MCF 10A (cell line): ENCODE results near the gene DRC1. TPM values are rescaled to one million over a fixed set of nuclear protein-coding genes. Genes with fewer than 3 reads are reported as not detected.

Experiments used
- BruUV-seq: library from RNA; stranded (reverse); fragments of 400-500 nt; replicated peaks from 2 replicates; lab custom pipeline; 2021; lab: Mats Ljungman, UMichigan
- CTCF ChIA-PET: fragments of 300-600 bp; sonication (Branson Sonifier 250); formaldehyde crosslinking; extraction: SDS; loops from one replicate; lab custom pipeline; 2021; ENCODE audit warnings: antibody characterized with exemption, inconsistent platforms; lab: Yijun Ruan, JAX
- POLR2A ChIA-PET: fragments of 300-600, 350-650 bp; sonication (Branson Sonifier 250); formaldehyde crosslinking; extraction: SDS; loops from one replicate; lab custom pipeline; 2020; ENCODE audit warnings: antibody characterized with exemption, inconsistent platforms; lab: Yijun Ruan, JAX
- DNase-seq: peaks from one replicate; pipeline ENCODE4 v3.0.0-alpha.2; 2018; ENCODE audit not compliant: unreplicated experiment
- H3K27ac Mint-ChIP-seq: one replicate; pipeline ENCODE4 v1.8.0; 2022; ENCODE audit warnings: mild to moderate bottlenecking, low read depth, mixed read lengths; ENCODE audit not compliant: unreplicated experiment
- H3K27me3 Mint-ChIP-seq: one replicate; pipeline ENCODE4 v1.8.0; 2022; ENCODE audit warnings: mixed read lengths; ENCODE audit not compliant: insufficient read depth, unreplicated experiment
- H3K36me3 Mint-ChIP-seq: one replicate; pipeline ENCODE4 v1.8.0; 2022; ENCODE audit warnings: mild to moderate bottlenecking, moderate library complexity, mixed read lengths; ENCODE audit not compliant: insufficient read depth, unreplicated experiment
- H3K4me1 Mint-ChIP-seq: one replicate; pipeline ENCODE4 v1.8.0; 2022; ENCODE audit warnings: mixed read lengths; ENCODE audit not compliant: insufficient read depth, unreplicated experiment
- H3K4me3 Mint-ChIP-seq: one replicate; pipeline ENCODE4 v1.8.0; 2022; ENCODE audit warnings: mild to moderate bottlenecking, moderate library complexity, mixed read lengths; ENCODE audit not compliant: unreplicated experiment
- H3K9me3 Mint-ChIP-seq: one replicate; pipeline ENCODE4 v1.8.0; 2022; ENCODE audit warnings: mixed read lengths; ENCODE audit not compliant: unreplicated experiment
- intact Hi-C: fragments of 100-400 bp; cut with micrococcal nuclease; formaldehyde crosslinking; loops from 2 replicates; pipeline ENCODE4 v1.14.1; 2022
- total RNA-seq: library from RNA; stranded (reverse); gene quantifications from 2 replicates; pipeline ENCODE4 v1.2.3, GENCODE V29; 2022
- TF ChIP-seq, protein P1 (sequence below): fragments of 200-600 bp; IDR thresholded peaks from one replicate; pipeline ENCODE4 v1.8.0; 2022; ENCODE audit warnings: antibody characterized with exemption, mild to moderate bottlenecking; ENCODE audit not compliant: unreplicated experiment

DRC1 gene
- total RNA-seq, 1 experiment from 2014 or later = not detected

GRCh38 chr2:26376799-26377198 lies 24.9 kb upstream of the DRC1 start:
- Mint-ChIP-seq H3K9me3 (no peaks in the 10 kb centered on the region), H3K4me1 (no peaks in the 10 kb centered on the region), H3K27ac (no peak overlapping the region), H3K36me3 (peaks cover 69% of the 10 kb centered on the region), H3K27me3 (no peaks in the 10 kb centered on the region), H3K4me3 (no peak overlapping the region)
- ChIA-PET POLR2A (interaction anchor here (1.0 kb wide), 1 partner anchor 31 kb away, joined by 3 read pairs; the partner anchor contains the start of genes ADGRF3 and SELENOI), CTCF (interaction anchor here (0.7 kb wide), 1 partner anchor 31 kb away, joined by 4 read pairs; no protein-coding TSS in a partner anchor)
- TF ChIP-seq, protein P1, sequence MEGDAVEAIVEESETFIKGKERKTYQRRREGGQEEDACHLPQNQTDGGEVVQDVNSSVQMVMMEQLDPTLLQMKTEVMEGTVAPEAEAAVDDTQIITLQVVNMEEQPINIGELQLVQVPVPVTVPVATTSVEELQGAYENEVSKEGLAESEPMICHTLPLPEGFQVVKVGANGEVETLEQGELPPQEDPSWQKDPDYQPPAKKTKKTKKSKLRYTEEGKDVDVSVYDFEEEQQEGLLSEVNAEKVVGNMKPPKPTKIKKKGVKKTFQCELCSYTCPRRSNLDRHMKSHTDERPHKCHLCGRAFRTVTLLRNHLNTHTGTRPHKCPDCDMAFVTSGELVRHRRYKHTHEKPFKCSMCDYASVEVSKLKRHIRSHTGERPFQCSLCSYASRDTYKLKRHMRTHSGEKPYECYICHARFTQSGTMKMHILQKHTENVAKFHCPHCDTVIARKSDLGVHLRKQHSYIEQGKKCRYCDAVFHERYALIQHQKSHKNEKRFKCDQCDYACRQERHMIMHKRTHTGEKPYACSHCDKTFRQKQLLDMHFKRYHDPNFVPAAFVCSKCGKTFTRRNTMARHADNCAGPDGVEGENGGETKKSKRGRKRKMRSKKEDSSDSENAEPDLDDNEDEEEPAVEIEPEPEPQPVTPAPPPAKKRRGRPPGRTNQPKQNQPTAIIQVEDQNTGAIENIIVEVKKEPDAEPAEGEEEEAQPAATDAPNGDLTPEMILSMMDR = no peak
- BruUV-seq = no TSS peak
- intact Hi-C loops = no loop called here
- DNase-seq = no peak

DNA sequence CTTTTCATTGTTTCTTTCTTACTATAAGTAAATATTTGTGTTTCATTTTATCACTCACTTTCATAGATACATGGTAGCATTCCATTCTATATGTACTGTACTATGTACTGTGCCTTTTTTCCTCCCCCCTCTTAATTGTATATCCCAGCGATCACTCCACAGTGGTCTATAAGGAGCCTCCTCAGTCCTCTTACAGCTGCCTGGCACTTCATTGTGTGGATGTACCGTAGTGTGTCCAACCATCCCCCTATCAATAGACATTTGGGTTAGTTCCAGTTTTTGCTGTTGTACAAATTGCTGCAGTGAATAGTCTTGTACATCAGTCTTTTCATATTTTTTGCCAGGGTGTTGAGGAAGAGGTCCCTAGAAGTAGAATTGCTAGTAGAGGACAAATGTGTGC lies 21.4 kb upstream of the DRC1 start:
- no TSS peak for BruUV-seq

GRCh38 chr2:26382564-26382963 lies 19.2 kb upstream of the DRC1 start:
- TF ChIP-seq, protein P1 = no peak
- intact Hi-C loops = no loop called here
- Mint-ChIP-seq H3K9me3 (no peaks in the 10 kb centered on the region), H3K4me3 (no peak overlapping the region), H3K36me3 (peaks cover 60% of the 10 kb centered on the region), H3K27ac (peak overlapping the region; percentile 14), H3K4me1 (peaks cover 6% of the 10 kb centered on the region), H3K27me3 (no peaks in the 10 kb centered on the region)
- BruUV-seq = no TSS peak
- POLR2A ChIA-PET = no interaction called here
- CTCF ChIA-PET = interaction anchor here (1.6 kb wide), 1 partner anchor 36 kb away, joined by 3 read pairs; the partner anchor contains the start of gene ADGRF3
- DNase-seq = no peak

More for the DNA sequence above, 21.4 kb upstream of the DRC1 start:
- intact Hi-C loops = no loop called here
- peaks cover 6% of the 10 kb centered on the region for H3K4me1 Mint-ChIP-seq
- TF ChIP-seq, protein P1 = no peak
- no peaks in the 10 kb centered on the region for H3K27me3 Mint-ChIP-seq
- no peak for DNase-seq
- POLR2A ChIA-PET = interaction anchor here (0.5 kb wide), 1 partner anchor 64 kb away, joined by 3 read pairs; no protein-coding TSS in a partner anchor
- H3K4me3 Mint-ChIP-seq = no peak overlapping the region
- no peak overlapping the region for H3K27ac Mint-ChIP-seq
- H3K9me3 Mint-ChIP-seq = no peaks in the 10 kb centered on the region
- CTCF ChIA-PET = no interaction called here
- H3K36me3 Mint-ChIP-seq = peaks cover 57% of the 10 kb centered on the region

DNA sequence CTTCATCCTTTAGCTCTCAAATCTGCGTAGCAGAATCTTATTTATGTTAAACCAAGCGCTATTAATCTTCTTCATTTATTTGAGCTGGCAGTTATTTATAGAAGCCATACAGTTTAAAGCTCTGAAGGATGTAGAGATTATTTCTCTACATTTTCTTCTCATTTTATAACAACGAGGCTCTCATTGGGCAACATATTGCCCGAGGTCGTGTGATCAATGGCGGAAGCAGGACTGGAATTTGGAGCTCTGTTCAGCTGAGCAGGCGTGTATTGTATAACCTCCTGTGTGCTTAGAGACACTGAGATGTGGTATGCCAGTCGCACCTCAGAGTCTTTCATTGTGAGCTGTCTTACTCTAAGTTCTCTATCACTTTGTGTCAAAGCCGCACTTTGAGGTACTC lies 17.5 kb upstream of the DRC1 start:
- H3K27me3 Mint-ChIP-seq = no peaks in the 10 kb centered on the region
- intact Hi-C loops = no loop called here
- POLR2A ChIA-PET = interaction anchor here (0.7 to 2.7 kb wide), 3 partner anchors 9 to 38 kb away, joined by 4 to 11 read pairs (median 4); partner anchors contain the start of genes ADGRF3 and SELENOI
- H3K36me3 Mint-ChIP-seq = peaks cover 66% of the 10 kb centered on the region
- BruUV-seq = no TSS peak
- H3K4me1 Mint-ChIP-seq = peaks cover 6% of the 10 kb centered on the region
- no peak overlapping the region for H3K27ac Mint-ChIP-seq
- TF ChIP-seq, protein P1 = no peak
- DNase-seq = no peak
- no peaks in the 10 kb centered on the region for H3K9me3 Mint-ChIP-seq
- CTCF ChIA-PET = interaction anchor here (0.5 to 0.7 kb wide), 2 partner anchors 29 to 31 kb away, joined by 4 to 5 read pairs; no protein-coding TSS in a partner anchor
- H3K4me3 Mint-ChIP-seq = no peak overlapping the region
